Stimulated activated CD8-positive, alpha-beta memory T cell treated with anti-CD3 and anti-CD28 coated beads, Interleukin-7, amount 100 ng/mL, for 24 hours (primary cell): Measurements from ENCODE around the gene NEURL2.
A peak's percentile ranks its signal among the peaks of the same experiment; 100 is the strongest.
"Not testable (repeated sequence)": the region's sequence is repeated elsewhere in the genome, so short reads cannot be mapped to it uniquely, and the experiment has no call there.

ENCODE experiments used
- DNase-seq: peaks from one replicate; pipeline ENCODE4 v3.0.0-alpha.2; 2020; ENCODE audit warnings: low read depth

NEURL2 gene

DNA sequence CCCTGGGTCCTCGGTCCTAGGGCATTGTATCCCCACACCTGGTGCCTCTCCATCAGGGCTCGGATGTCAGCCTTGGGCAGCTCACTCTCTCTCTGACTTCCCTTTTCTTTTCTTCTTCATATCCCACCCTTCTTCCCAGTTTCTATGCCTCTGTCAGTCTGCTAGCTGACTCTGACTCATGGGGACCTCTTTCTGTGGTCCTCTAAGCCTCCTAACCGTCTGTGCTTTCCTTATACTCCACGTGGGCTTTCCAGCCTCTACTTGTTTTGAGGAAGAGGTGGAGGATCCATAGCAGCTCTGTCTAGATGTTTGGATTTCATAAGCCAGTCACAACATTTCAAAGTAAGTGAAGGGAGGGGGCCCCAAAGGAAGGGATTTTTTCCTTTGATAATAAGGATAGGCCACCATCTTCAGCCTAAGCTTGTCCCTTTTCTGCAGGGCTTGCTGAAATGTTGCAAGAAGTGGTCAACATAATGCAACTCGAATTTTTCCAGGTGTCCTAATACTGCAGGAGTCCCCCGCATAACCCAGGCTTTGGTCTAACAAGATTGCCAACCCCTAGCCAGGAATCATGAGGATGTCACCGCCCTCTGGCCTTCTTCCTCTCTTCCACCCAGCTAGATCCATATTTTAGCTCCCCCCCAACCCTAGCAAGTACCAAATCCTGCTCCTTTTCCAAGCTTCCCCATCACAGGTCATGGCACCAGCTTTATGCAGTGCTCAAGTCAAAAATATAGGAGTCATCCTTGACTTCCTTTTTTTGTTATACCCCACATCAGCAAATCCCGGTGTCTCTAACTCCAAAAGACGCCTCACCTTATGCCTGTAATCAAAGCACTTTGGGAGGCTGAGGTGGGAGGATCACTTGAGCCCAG is 29.7 kb upstream of the NEURL2 start:
- DNase-seq = no peak

DNA sequence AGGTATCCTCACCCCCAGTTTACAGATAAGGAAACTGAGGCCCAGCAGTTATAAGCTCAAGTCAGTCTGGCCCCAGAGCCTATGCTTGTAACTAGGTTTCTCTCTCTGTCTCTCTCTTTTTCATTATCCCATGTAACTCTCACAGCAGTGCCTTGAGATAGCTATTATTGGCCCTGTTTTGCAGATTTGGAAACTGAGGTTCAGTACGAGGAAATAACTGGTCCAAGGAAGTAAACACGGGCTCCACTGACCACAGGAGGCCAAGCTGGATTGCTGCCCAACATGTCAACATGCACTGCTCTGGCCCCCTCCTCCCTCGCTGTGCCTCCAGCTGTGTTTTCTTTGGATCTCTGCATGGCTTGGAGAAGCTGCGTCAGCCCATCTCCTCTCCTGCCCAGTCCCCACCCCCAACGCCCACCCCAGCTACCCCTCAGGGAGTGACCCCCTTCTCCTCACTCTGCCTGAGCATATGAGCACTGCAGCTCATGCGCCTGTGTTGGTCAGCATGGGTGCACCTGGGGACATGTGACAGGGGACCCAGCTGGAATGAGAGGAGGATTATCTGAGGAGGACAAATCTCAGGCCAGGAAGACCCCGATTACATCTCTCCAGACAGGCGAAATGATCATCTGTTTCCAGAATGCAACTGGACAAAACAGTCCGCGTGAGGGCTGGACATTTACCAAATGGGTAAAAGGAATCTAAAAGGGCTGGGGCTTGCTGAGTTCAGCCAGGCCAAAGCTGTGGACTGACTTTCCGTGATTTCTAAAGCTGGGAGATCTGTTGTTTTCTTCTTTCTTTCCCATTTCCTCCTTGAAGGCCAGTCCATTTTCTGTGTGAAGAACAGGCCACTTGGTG is 28.8 kb upstream of the NEURL2 start:
- DNase-seq = no peak

DNA sequence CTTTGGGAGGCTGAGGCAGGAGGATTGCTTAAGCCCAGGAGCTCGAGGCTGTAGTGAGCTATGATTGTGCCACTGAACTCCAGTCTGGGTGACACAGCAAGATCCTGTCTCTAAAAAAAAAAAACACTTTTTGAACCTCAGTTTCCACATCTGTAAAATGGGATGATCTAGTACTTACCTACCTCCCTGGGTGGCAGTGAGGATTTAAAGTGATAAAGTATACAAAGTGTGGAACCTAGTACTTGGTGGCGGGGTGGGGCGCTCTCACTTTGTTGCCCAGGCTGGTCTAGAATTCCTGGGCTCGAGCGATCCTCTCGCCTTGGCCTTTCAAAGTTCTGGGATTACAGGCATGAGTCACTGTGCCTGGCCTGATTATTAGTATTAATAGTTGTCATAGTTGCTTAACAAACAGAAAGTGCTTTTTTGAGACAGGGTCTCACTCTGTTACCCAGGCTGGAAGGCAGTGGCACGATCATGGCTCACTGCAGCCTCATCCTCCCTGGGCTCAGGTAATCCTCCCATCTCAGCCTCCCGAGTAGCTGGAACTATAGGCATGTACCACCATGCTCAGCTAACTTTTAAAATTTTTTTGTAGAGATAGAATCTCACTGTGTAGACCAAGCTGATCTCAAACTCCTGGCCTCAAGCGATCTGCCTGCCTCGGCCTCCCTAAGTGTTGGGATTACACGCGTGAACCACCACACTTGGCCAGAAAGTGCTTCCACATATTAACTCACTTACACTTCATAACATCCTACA is 27.9 kb upstream of the NEURL2 start:
- DNase-seq = no peak

DNA sequence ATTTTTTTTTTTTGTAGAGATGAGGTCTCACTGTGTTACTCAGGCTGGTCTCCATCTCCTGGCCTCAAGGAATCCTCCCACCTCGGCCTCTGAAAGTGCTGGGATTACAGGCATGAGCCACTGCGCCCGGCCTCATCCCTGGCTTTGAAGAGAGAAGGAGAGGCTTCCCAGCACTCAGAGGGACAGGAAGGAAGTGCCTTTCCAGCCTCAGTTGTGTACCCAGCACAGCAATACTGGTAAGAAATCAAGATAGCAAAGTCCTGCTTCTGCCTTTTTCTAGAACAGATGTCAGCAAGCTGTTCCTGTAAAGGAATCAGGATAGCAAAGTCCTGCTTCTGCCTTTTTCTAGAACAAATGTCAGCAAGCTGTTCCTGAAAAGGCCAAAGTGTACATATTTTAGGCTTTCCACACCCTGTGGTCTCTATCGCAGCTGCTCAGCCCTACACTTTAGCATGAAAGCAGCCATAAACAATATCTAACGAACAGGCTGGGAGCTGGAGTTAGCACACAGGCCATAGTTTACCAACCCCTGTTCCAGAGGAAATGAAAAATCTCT is 27.3 kb upstream of the NEURL2 start:
- no peak for DNase-seq

DNA sequence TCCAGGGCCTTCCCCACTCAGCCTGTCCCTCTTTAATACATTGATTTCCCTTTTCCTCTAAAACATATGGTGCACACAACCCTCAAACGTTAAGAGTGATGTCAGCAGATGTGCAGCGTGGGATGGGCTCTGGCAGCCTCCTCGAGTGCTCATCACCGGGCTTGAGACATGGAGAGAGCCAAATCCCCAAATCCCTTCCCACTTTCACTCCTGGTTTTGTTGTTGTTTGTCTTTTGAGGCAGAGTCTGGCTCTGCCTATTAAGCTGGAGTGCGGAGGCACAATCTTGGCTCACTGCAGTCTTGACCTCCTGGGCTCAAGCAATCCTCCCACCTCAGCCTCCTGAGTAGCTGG is 26.8 kb upstream of the NEURL2 start:
- no peak for DNase-seq

DNA sequence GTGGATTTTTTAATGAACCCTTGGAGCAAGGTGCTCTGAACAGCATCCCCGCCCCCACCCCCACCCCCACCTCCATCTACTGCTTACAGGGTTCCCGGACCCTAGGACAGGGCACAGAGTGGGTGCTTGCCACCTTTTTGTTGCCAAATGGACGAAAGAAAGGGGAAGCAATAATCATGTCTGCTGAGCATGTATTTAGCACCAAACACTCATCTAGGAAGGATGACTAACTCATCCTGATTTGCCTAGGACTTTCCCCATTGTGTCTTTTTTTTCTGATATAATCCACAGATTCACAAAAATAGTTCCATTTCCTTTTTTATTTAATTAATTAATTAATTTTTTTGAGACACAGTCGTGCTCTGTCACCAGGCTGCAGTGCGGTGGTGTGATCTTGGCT is 22.1 kb upstream of the NEURL2 start:
- DNase-seq = no peak

DNA sequence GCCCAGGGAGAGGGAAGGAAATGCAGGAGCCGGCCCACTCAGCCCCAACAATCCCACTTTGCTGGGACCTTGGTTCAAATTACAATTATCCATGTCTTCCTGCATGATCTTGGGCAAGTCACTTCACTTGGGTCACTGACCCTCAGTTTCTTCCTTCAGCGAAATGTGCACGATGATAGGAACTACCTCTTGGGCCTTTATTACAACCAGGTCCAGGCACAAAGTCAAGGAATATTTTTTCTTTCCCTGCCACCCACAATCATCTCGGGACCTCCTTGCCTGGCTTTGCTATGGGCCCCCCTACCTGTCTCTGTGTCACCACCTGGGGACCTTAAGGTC is 21.3 kb upstream of the NEURL2 start:
- DNase-seq = no peak

DNA sequence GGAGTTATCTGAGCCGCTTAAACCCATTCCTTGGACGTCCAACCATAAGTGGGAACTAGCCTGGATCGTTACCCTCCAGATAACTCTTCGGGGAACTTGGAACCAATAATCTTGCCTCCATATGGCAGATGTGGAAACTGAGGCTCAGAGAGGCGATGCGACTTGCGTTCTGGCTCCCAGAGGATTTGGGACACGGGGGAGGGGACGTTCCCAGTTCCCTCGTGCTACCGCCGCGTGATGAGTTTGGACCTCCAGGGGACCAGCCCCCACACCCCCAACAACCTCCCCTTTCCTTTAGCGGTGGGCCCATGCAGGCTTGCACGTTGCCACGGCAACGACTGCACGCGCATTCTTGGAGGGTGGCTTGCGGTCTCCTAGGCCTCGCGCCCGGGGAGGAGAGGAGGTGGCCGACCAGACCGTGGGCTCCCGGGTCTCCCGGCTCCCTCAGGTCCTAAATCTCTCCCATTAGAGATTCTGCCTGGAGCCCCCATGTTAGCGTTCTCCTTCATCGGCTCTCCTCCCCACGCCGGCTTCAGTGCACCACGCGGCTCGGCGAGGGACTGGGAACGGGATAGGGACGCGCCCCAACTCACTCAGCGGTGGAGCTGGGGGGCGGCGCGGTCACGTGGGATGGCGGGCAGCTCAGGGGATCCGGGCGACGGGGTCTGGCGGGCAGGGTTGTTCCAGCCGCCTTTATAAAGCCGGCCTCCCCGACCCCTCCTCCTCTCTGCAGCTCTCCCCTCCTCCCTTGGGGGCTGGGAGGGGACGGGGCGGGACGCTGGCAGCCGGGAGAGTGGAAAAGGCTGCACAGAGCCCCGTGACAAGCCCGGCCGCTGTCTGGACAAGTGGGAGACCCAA is 20.7 kb upstream of the NEURL2 start, which contains the start of gene PLTP:
TSS of gene PLTP (minus strand) at position 670 of the 858 bp plus-strand sequence. CDS start 703 bp downstream, outside the sequence.
- DNase-seq = no peak

DNA sequence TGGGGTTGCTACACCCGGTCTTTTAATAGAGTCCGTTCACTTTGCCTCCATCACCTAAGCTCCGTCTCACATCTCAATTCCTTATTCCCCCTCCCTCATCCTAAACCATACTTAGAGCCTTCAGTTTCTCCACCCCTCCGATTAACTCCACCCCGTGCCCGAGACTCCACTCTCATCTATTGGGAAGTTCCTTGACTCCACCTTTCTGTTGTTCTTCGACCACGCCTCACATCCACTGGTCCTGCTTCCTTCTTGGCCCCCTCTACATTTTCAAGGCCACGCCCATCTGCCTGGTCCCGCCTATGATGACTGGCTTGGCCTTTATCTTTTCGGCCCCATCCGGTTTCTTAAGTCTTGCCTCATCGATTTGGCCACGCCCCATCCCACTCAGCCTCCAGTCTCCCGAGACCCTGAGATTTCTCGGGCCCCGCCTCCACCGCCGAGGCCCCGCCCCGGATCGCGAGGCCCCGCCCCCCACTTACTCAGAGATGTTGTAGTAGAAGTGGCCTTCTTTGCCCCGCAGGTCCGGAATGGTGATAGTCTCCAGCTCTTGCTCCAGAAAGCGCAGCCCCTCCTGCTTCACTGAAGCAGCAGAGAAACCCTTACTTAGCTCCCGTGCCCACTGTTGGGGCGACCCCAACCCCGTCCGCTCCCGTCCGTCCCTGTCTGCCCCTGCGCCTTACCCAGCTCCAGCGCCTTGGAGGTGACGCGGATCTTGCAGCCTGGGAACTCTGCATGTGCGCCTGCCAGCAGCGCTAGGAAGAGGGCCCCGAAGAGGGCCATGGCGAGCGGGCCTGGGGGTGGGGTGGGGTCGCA is 19.9 kb upstream of the NEURL2 start:
- DNase-seq = peak; percentile 95

DNA sequence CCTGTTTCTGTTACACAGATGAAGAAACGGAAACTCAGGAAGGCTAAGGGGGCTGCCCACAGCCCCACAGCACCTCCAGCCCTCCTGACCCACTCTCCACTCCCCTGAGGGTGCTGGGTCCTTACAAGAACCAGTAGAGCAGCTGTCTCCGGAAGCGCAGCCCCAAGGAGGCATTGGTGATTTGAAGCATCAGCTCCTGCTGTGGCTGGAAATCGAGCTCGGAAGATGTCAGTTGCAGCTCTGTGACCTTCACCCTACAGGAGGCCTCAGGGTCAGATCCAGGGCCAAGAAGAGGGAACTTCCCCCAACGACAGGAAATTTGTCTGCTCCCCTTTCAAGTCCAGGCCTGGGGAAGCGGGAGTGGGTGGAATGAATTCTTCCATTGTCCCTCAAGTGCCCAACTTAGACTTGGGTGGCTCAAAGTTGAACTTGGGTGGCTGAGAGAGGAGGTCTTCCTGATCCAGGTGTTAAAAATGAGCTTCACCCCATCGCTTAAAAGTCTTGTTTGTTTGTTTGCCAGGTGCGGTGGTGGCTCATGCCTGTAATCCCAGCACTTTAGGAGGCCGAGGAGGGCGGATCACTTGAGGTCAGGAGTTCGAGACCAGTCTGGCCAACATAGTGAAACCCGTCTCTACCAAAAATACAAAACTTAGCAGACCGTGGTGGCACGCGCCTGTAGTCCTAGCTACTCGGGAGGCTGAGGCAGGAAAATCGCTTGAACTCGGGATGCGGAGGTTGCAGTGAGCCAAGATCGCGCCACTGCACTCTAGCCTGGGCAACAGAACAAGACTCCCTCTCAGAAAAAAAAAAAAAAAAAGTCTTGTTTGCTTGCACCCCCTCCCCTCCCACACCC is 19.0 kb upstream of the NEURL2 start:
- no peak for DNase-seq

DNA sequence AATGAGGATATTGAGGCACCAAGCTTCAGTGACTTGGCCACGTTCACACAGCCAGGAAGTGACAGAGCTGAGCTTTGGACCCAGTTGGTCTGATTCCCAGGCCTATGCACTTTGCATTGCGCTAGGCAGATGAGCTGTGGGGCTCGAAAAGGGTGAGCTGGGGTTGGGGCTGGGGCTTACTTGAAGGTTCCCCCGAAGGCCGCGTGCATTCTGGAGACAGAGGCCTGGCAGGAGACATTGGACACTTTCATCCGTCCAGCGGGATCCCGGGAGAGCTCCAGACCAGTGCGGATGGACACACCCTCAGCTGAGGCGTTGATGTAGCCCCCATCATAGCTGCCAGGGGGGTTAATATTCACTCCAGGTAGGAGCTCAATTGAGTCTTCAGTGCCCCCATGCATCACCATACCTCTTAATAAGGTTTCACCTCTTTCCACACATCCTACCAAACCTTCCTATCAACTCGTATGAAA is 18.4 kb upstream of the NEURL2 start:
- DNase-seq = no peak

DNA sequence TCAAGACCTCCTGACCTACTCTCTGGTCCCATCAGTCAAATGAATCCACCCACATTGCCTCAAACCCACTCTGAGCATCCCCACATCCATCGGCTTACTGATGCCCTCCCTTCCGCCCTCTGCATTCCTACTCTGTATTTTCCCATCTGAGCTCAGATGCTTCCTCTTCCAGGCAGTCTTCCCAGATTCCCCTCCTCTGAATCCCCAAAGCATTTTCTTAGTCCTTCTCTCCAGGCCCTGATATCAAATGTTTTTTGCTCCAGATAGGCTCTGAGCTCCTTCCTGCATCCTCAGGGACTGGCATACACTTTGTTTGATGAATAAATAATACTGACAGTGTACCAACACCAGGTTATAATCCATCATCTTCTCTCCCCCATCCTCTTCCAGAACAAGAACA is 17.1 kb upstream of the NEURL2 start:
- no peak for DNase-seq

DNA sequence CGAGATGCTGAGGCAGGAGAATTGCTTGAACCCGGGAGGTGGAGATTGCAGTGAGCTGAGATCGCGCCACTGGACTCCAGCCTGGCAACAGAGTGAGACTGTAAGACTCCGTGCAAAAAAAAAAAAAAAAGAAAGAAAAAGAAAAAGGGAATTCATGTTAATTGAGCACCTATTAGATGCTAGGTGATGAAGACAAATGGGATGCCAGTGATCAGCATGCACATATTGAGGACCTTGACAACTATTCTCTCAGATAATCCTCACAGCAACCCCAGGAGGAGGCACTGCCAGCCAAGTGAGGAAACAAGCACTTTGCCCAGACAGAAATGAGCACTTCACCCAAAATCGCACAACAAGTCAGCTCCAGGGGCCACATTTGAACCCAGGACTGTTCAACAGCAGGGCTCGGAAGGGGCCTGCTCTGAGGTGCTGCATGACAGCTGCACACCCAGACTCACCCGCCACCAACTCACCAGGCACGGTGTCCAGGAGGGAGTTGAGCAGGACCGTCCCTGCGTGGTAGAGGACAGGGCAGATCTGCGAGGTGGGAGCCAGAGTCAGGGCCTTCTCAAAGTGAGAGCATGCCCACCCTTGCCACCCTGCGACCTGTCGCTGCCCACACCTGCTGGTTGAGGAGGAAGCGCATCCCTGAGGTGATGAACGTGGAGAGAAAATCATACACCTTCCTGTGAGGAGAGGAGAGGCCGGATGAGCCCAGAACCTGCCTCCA is 16.4 kb upstream of the NEURL2 start:
- DNase-seq = no peak

DNA sequence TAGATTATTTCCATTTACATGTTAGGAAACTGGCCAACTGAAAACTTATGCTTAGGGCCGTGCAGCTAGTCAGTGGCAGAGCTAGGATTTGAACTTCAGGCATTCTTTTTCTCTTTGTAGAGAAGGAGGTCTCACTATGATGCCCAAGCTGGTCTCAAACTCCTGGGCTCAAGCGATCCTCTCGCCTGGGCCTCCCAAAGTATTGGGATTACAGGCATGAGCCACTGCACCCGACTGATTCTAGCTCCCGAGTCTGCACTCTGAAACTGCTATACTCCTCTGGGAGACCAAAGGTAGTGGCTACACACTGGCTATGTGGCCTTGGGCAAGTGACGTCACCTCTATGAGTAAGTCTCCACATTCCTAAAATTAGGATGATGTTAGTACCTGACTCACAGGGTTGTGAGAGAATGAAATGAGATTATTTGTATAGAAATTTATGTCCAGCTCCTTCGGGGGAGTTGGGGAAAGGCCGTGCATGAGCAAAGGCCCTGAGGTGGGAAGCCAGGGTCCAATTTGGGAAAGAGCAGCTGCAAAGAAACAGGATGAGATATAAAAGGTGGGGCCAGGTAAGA is 14.6 kb upstream of the NEURL2 start:
- DNase-seq = no peak

DNA sequence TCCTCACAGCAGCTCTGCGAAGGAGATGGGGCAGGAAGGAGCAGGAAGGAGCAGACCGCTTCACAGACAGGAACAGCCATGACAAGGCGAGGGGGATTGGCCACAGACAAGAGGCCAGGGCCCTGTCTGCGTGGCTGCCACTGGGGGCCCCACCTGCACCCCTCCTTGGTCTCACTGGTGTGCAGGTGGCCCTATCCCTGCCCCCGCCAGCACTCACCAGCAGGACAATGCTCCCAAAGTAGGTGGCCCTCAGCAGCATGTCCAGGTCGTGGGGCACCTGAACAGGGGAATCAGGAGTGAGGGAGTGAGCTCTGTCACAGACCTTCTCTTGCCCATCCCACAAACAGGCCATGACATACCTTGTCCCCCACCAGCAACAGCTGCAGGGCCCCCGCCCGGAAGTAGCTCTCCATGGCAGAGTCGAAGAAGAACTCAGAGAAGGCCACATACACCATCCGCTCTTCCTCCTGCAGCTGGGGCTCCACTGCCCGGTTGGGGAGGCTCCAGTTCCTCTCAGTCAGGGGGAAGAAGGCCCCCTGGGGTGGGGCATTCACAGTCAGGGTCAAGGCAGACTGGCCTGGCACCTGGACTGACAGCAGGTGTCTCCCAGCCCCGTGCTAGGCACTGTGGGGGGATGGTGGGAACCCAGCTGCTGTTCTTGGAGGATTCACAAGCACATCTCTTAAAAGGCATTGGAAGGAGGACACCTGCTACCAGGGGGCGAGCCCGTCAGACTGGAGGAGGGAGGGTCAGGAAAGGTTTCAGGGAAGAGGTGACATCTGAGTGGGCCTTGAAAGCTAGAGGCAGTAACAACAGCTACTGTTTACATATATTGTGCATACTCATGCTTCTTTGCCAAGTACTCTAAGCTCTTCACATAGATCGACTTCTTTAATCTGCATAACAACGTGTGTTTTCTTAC is 13.8 kb upstream of the NEURL2 start:
- DNase-seq = no peak

DNA sequence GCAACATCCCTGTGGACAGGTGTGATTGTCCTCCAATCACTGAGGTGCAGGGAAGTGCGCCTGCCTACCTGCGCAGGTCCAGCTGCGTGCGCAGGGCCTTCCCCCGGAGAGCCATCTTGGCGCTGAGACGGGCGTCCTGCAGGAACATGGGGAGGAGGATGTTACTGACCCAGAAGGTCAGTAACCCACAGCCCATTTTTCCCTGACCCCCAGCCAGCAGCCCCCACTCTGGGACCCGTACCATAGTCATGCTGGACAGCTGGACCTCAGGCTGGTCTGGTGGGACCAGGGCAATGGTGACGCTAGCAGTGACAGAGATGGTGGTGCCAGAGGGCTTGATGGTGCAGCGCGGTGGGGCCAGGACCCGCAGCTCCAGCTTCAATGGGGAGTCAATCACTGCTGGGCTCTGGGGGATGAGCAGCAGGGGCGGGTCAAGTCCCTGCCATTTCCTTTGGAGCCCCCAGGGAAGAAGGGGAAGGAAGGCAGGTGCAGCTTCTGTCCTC is 11.2 kb upstream of the NEURL2 start:
- DNase-seq = no peak

DNA sequence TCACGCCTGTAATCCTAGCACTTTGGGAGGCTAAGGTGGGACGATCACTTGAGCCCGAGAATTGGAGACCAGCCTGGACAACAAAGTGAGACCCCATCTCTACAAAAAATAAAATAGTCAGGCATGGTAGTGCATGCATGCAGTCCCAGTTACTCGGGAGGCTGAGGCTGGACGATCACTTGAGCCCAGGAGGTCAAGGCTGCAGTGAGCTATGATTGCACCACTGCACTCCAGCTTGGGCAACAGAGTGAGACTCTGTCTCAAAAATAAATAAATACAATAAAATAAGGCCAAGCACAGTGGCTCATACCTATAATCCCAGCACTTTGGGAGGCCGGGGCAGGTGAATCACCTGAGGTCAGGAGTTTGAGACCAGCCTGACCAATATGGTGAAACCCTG is 10.3 kb upstream of the NEURL2 start:
- DNase-seq = not testable (repeated sequence)
